Activated naive CD8-positive, alpha-beta T cell treated with anti-CD3 and anti-CD28 coated beads, Interleukin-2, amount 50 U/mL, for 16 hours (primary cell): Measurements from ENCODE around the gene NUDC.
"Not testable (repeated sequence)": the region's sequence is repeated elsewhere in the genome, so short reads cannot be mapped to it uniquely, and the experiment has no call there.

Experiments
- DNase-seq: peaks from one replicate; pipeline ENCODE4 v3.0.0-alpha.2; 2020; ENCODE audit warnings: low read depth, low spot score

NUDC gene

GRCh38 chr1:26911399-26912146 lies 10.0 kb upstream of the NUDC start:
- DNase-seq = no peak

GRCh38 chr1:26912147-26912490 lies 9.4 kb upstream of the NUDC start:
- DNase-seq = no peak

- DNase-seq = no peak
Measured at GRCh38 chr1:26913389-26913753, 8.2 kb upstream of the NUDC start.

GRCh38 chr1:26913754-26914619 lies 7.6 kb upstream of the NUDC start, which contains the start of gene NR0B2:
NR0B2 (minus strand) TSS chr1:26913975; CDS start chr1:26913940, 35 bp downstream.
- no peak for DNase-seq

GRCh38 chr1:26915204-26915842 lies 6.2 kb upstream of the NUDC start:
- no peak for DNase-seq

- DNase-seq = no peak
Measured at GRCh38 chr1:26921126-26921539, 410 bp upstream of the NUDC start.

- DNase-seq = no peak
Measured at GRCh38 chr1:26922431-26922729, 837 bp downstream of the NUDC start.

GRCh38 chr1:26922901-26923300 lies 1.4 kb downstream of the NUDC start:
- DNase-seq = no peak

GRCh38 chr1:26923711-26924110 lies 2.2 kb downstream of the NUDC start:
- DNase-seq = no peak

- DNase-seq = no peak
Measured at GRCh38 chr1:26932531-26932930, 11.0 kb downstream of the NUDC start.

GRCh38 chr1:26936823-26937222 lies 15.3 kb downstream of the NUDC start:
- no peak for DNase-seq

GRCh38 chr1:26938004-26938658 lies 16.6 kb downstream of the NUDC start:
- no peak for DNase-seq

- no peak for DNase-seq
Measured at GRCh38 chr1:26938659-26939025, 17.1 kb downstream of the NUDC start.

- DNase-seq = no peak
Measured at GRCh38 chr1:26941311-26941710, 19.8 kb downstream of the NUDC start.

- no peak for DNase-seq
Measured at GRCh38 chr1:26942656-26943055, 21.1 kb downstream of the NUDC start.

- DNase-seq = no peak
Measured at GRCh38 chr1:26945138-26945537, 23.6 kb downstream of the NUDC start.

- DNase-seq = no peak
Measured at GRCh38 chr1:26945728-26946127, 24.2 kb downstream of the NUDC start.

- DNase-seq = no peak
Measured at GRCh38 chr1:26946270-26946669, 24.7 kb downstream of the NUDC start.

- not testable (repeated sequence) for DNase-seq
Measured at GRCh38 chr1:26948725-26949057, 27.1 kb downstream of the NUDC start.

GRCh38 chr1:26949266-26949925 lies 27.9 kb downstream of the NUDC start:
- no peak for DNase-seq

- no peak for DNase-seq
Measured at GRCh38 chr1:26949926-26950319, 28.4 kb downstream of the NUDC start.

- DNase-seq = no peak
Measured at GRCh38 chr1:26950602-26951001, 29.1 kb downstream of the NUDC start.
